Fibroblast of skin of left biceps (primary cell): Measurements from ENCODE around the gene FIBP.
A peak's percentile ranks its signal among the peaks of the same experiment; 100 is the strongest.
"Not testable (repeated sequence)": the region's sequence is repeated elsewhere in the genome, so short reads cannot be mapped to it uniquely, and the experiment has no call there.

ENCODE experiments used
- DNase-seq, 2 experiments: peaks; one replicate each; pipeline ENCODE4 v3.0.0-alpha.2; 2013; ENCODE audit warnings: low read depth in 2 of 2

Gene FIBP

GRCh38 chr11:65859812-65860277, 28.4 kb downstream of the FIBP start:
- DNase-seq = no peak

DNA sequence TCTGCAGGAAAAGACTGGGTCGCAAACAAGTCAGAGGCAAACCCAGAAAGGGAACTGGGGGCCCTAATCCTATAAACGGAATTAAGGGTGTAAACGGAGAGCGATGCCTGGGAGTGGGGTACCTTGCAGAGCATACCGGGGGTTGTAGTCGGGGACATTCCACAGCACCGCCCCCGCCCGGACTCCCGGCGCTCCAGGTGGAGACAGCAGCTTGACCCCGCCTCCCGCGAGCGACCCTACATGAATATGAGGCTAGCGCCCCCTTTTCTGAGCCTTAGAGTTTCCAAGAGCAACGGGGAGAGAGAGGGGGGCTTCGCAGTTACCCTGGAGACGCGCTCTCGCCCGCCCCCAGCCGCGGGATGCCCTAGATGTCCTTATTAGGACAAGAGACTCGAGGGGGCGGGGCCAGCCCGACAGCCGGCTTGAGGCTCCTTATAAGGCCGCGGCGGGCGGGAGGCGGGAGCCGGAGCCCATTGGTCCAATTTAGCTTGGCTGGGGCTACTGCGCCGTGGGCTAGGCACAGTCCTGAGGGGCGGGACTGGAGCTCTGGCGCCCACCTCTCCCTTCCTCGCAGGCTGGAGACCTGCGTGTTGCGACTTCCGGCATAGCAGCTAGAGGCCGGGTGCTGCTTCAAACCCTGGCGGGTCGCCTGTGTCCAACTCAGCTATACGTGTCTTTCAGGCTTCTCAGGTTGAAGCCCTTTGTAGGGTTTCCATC, 29.0 kb downstream of the FIBP start:
- peak; percentile 99 for DNase-seq

DNA sequence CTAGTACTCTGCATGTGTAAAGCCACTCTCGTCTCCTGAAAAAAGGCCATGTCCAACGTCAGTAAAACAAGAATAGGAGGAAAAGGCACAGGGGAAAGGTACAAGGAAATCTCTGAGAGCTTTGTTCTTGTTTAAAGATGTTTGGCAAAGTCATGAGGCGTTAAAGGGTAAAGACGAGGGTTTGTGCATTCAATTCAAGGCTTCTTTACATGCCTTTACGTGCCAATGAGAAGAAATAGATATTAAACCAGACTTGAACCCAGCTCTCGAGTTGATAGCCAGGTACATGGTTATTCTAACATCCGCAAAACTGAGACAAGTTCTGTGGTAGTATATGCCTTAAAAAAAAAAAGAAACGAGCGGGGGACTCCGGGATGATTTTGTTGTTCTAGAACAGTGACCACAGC, 29.6 kb downstream of the FIBP start:
- DNase-seq = no peak

DNA sequence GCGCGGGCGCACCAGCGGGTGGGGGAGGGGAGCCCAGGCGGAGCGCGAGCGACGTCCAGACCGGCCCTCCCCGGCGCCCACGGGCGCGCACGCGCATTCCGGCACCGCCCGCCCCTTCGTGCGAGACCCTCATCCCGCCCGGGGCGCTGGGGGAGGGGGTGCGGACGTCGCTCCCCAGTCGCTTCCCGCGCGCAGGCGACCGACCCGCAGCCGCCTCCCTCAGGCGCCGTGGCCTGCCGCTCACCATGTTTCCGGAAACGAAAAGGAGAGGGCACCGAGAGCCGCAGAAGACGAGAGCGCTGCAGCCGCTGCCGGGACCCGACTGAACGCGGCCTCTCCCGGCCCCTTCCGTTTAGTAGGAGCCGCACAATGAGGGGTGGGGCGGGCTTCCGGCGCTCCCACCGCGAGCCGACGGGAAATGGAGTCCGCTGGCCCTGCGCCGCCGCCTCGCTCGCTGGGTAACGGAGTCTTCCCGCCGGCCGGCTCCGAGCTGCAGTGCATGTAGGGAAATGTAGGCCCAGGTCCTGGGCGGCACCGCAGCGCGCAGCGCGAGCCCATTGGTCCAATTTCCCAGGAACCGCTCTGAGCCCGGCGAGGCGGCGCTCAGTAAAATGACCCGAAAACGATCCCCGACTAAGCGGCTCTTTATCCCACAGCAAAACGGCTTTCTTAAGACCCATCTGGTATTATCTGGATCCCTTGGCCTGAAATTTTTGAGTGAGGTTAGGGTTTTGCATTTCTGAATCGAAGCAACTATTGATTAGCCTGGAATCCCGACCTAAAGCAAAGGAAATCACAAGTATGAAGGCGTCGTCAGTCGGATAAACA, 30.2 kb downstream of the FIBP start, which contains the start of gene CFL1:
CFL1 (minus strand) TSS at position 328 of the 828 bp plus-strand sequence; CDS start at position 247, 81 bp downstream.
- peak; percentile 95 to 96 for DNase-seq

DNA sequence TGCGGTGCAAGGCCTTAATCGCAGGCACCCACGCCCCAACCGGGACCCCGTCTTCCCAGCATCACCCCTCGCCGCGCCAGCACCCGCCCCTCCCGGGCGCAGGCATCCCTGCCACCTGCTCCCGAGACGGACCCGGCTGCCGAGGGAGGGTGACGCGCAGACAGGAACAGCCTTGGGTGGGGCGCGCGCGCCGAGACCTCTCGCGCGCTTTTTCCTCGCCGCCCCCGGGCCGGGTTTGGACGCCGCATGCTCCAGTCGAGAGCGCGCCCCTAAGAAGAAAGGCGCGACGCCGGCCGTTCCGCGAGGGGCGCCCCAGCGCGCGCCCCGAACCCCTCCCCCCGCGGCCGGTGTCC, 30.8 kb downstream of the FIBP start:
- DNase-seq = no peak

DNA sequence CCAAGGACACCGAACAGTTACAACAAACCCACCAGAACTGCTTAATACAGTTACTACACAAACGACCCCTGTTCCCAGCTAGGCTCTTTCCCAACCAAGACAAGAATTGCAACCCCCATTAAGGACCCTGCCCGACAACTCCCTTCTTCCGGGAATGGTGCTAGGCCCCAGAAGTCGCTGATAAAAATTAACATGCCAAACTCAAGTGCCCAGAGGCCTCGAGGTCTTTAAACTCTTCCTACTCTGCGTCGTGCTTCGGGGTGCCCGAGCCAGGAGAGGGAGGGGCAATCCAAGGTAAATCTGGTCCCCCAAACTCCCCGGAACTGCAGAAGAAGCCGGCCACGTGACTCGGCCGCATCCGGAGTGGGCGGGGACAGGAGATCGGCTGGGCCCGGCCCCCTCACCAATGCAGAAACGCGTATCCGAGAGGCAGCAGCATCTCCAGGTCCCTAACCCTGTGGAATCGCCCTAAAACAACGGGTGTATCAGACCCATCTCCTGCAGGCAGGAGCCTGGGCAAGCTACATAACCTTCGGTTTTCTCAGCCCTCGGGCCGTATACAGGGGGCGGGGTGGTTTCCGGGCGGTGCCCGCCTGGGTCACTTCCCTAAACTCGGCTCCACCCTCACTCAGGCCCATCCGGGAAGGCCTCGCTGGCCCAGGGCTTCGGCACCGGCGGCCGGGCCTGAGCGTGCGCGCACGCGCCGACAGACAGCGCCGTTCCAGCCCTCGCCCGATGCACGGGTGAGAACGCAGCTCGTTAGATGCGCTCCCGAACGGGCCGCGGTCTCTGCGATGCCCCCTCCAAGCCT, 31.4 kb downstream of the FIBP start:
- DNase-seq = no peak

- DNase-seq = no peak
These were observed 32.3 kb downstream of the FIBP start for GRCh38 chr11:65855927-65856363.

- DNase-seq = no peak
These were observed 33.1 kb downstream of the FIBP start for GRCh38 chr11:65854852-65855837.

GRCh38 chr11:65854161-65854592, 34.1 kb downstream of the FIBP start:
- DNase-seq = no peak

- no peak for DNase-seq
These were observed 34.9 kb downstream of the FIBP start for GRCh38 chr11:65853246-65853979.

- DNase-seq = no peak
These were observed 35.6 kb downstream of the FIBP start for GRCh38 chr11:65852508-65853245.

- DNase-seq = no peak
These were observed 36.3 kb downstream of the FIBP start for GRCh38 chr11:65851811-65852507.

DNA sequence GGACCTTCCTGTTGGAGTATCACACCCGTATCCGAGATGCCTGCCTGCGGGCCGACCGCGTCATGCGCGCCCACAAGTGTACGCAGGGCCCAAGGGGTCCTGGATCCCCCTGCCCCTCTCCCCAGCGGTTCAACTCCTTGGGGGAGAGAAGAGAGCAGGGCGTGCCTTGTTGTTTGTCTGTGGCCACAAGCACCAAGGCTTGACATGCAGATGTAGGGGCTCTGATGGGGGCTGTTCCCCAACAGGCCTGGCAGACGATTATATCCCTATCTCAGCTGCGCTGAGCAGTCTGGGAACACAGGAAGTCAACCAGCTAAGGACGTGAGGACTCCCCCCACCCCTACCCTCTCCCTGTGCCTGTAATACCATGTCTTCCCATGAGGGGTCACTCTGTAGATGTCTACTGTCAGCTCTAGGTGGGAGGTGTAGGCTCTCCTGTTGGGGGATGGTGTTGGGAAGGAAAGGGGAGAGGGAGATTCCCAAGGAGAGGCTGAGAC, 37.1 kb downstream of the FIBP start:
- DNase-seq = no peak

DNA sequence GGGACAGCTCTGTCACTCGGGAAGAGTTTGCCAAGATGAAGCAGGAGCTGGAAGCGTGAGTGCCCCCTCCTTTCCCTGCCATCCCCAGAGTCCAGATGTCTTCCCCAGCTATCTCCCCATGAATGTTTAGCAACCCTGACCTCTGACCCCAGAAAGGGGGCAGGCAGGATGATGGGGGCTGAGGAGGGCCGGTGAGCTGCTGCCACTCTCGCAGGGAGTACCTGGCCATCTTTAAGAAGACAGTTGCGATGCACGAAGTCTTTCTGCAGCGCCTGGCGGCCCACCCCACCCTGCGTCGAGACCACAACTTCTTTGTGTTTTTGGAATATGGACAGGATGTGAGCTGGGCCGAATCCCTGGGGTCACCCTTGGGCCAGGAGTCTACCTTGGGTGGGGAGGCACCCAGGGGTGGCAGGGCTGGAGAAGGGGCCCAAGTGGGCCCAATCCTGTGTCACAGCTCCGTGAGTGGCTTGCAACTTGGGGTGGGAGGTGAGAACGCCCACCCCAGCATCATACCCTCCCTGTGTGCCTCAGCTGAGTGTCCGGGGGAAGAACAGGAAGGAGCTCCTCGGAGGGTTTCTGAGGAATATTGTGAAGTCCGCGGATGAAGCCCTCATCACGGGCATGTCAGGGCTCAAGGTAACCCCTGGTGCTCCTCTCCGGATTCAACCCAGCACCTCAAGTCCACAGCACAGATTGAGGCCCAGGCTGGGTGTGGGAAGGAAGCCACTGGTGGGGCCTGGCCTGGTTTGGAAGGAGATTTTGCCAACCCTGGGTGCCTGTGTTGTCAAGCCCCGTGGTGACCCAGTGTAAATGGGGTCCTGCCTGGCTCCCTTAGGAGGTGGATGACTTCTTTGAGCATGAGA, 37.8 kb downstream of the FIBP start:
- no peak for DNase-seq

GRCh38 chr11:65849771-65850216, 38.5 kb downstream of the FIBP start:
- no peak for DNase-seq

DNA sequence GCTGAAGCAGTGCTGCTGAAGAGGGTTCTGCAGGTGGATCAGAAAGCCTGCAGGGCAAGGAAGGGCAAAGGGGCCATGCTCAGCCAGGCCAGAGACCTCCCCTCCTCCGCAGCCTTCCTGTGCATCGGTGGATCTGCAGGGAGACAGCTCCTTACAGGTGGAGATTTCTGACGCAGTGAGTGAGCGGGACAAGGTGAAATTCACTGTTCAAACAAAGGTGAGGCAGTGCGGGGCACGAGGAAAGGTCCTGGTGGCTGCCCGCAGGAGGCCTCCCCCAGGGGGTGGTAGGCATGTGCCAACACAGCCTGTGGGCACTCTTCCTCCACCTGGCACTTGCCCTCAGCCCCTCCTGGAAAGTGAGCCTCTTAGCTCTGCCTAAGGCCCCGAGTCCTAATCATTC, 38.9 kb downstream of the FIBP start:
- DNase-seq = no peak

DNA sequence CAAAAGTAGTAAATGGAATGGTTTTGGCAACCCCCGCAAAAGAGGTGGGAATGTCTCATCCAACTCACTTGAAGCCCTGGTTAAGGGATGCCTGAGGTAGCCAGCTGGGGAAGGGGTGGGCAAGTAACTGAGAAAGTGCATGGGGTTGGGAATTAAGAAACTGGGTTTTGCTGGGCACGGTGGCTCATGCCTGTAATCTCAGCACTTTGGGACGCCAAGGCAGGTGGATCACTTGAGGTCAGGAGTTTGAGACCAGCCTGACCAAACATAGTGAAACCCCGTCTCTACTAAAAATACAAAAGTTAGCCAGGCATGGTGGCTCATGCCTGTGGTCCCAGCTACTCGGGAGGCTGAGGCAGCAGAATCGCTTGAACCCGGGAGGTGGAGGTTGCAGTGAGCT, 39.6 kb downstream of the FIBP start:
- DNase-seq = not testable (repeated sequence)

DNA sequence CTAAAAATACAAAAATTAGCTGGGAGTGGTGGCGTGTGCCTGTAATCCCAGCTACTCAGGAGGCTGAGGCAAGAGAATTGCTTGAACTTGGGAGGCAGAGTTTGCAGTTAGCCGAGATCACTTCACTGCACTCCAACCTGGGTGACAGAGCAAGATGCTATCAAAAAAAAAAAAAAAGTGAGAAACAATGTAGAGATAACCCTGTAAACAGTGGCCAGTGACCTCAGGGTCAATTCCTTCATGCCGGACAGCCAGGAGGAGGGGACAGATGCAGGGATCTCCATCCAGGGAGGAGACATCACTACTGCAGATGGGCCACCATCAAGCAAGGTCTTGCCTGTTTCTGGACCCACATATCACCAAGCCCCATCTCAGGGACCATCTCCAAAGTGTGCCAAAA, 40.5 kb downstream of the FIBP start:
- DNase-seq = no peak
